NB4 (cell line): ENCODE results near the gene KPNA6.
A peak's percentile ranks its signal among the peaks of the same experiment; 100 is the strongest.

Experiments
- DNase-seq: peaks from one replicate; pipeline ENCODE4 v3.0.0; 2010; ENCODE audit warnings: low read depth
- H3K4me3 ChIP-seq: one replicate; pipeline ENCODE4 v1.5.1; 2011; ENCODE audit warnings: mild to moderate bottlenecking, low read depth, low read length, moderate library complexity
- CTCF ChIP-seq: IDR thresholded peaks from one replicate; pipeline ENCODE4 v1.5.1; 2012; ENCODE audit warnings: low read depth, low read length
- MYC ChIP-seq: IDR thresholded peaks from 2 replicates; pipeline ENCODE4 v1.6.1; 2011; ENCODE audit warnings: low read depth, low read length
- POLR2A ChIP-seq: IDR thresholded peaks from 2 replicates; pipeline ENCODE4 v1.6.1; 2011; ENCODE audit warnings: mild to moderate bottlenecking; ENCODE audit not compliant: insufficient read length; ENCODE audit errors: extremely low read depth
- TF ChIP-seq, protein P1 (sequence below): IDR thresholded peaks from 2 replicates; pipeline ENCODE4 v1.6.1; 2011; ENCODE audit warnings: low read depth, low read length

Gene KPNA6

DNA sequence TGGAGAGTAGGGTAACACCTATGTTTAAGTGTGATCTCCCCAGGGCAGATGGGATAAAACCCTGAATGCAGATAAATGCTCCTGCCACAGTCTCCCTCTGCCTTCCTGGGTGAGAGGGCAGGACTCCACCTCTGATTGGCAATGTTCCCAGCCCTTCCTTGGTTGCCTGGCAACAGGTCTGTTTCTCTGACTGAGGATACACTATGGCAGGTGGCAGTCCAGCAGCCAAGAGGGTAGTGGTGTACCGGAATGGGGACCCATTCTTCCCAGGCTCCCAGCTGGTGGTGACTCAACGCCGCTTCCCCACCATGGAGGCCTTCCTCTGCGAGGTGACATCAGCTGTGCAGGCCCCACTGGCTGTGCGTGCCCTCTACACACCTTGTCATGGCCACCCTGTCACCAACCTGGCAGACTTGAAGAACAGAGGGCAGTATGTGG, 101.1 kb downstream of the KPNA6 start, which contains the start of gene DCDC2B:
TSS of gene DCDC2B (plus strand) at position 199 of the 438 bp plus-strand sequence. CDS start at position 204, 5 bp downstream.
- DNase-seq, result no peak
- TF ChIP-seq CTCF (no peak), POLR2A (no peak)
- TF ChIP-seq, protein P1, sequence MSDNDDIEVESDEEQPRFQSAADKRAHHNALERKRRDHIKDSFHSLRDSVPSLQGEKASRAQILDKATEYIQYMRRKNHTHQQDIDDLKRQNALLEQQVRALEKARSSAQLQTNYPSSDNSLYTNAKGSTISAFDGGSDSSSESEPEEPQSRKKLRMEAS, result no peak
- H3K4me3 ChIP-seq, result no peak within 1 kb of the TSS

DNA sequence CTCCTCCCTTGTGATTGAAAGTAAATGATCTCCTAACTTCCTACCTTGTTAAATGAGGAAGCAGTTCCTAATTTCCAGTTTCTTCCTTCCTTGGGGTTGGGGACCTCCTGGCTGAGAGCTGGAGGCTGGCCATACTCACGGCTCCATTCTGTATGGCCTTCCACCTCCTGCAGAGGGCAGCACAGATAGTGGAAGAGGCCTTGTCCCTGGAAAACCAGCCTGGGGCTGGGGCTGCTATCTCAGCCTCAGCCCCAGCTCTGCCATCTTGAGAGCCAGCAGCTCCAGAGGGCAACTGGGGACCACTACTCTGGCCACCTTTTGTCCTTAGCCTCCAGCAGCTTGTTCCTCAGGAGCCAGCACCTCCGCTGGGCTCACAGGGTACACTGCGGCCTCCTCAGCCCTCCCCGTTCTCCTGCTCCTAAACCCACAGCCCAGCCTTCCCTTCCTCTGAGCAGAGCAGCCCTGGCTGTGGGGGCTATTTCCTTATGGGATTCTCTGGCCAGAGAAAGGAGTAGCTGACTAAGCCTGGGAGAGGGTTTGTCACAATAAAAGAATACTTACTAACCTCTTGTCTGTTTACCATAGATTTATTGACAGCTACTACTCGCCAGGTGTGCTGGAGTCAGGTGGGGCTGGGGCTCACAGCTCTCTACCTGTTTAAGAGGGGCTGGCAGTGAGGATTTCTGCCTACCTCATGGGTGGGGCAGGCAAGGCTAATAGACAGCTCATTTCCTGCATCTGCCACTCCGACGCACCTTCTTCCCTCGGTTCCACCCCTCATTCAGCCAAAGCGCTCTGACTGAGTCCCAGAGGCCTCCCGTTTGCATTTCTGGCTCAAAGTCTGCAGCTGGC, 108.0 kb downstream of the KPNA6 start:
- H3K4me3 ChIP-seq, result no peak overlapping the region
- no peak for TF ChIP-seq MYC
- TF ChIP-seq CTCF, result peak; percentile 72
- peak; percentile 68 for DNase-seq

GRCh38 chr1:32216566-32216965, 108.7 kb downstream of the KPNA6 start:
- no peak overlapping the region for H3K4me3 ChIP-seq
- TF ChIP-seq, protein P1, result no peak
- TF ChIP-seq MYC (no peak), POLR2A (no peak), CTCF (no peak)
- no peak for DNase-seq

- H3K4me3 ChIP-seq, result no peak overlapping the region
- no peak for DNase-seq
- no peak for TF ChIP-seq MYC
- TF ChIP-seq POLR2A, result no peak
- TF ChIP-seq, protein P1, result no peak
- no peak for TF ChIP-seq CTCF
Observed at GRCh38 chr1:32219022-32219421, 111.2 kb downstream of the KPNA6 start.

DNA sequence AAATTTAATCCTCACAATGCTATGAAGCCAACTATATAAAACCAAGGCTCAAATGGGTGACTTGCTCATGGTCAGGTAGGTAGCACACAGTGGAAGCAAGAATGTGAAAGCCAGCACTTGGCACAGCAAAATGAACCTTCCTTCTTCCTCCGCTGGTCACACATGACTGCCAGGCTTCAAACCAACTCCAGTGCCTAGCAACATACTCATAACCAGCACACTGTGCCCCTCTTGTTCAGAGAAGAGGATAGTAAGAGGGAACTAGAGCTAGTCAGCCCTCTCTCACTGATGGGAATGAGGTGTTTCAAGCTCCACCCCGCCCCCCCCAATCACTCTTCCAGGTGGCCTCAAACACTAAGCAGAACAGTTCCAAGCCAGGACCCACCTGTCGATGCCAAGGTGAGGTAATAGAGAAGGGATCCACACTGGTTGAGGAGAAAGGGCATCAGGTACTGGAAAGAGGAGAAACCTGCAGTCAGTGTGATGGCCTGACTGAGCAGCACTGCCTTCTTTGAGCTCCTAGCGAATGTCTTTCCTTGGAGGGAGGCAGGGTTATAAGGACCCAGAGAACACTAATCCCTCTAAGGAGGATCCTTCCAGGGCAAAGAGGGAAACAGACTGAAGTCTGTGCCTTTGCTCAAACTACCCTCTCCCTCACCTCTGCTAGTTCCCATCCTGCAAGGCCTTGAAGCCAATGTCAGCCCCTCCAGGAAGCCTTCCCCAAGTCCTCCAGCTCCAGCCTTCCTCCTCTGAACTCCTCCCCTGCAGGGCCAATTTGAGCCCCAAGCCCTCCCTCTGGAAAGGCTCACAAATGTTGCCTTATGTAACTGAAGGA, 113.1 kb downstream of the KPNA6 start:
- TF ChIP-seq POLR2A, result no peak
- TF ChIP-seq MYC, result no peak
- TF ChIP-seq, protein P1, result no peak
- TF ChIP-seq CTCF, result no peak
- peak overlapping the region; percentile 95 for H3K4me3 ChIP-seq
- DNase-seq, result no peak
